ENCODE data around the gene SLC22A1. TPM values are rescaled to one million over a fixed set of nuclear protein-coding genes. Genes with fewer than 3 reads are reported as not detected.

SLC22A1 gene
- total RNA-seq, 1 experiment from 2014 or later: 0.39 TPM

GRCh38 chr6:160178271-160178670, 56.7 kb downstream of the SLC22A1 start:
- Histone ChIP-seq H4K91ac (ENCODE audit: insufficient read length, low read depth, low read length) (no peak overlapping the region), H4K5ac (ENCODE audit: insufficient read length, low read depth, low read length) (no peak overlapping the region), H3K79me2 (ENCODE audit: insufficient read depth, low read length) (no peaks in the 10 kb centered on the region), H4K8ac (replicated peaks; ENCODE audit: insufficient read length, low read depth, low read length) (no peak overlapping the region), H3K9ac (ENCODE audit: extremely low read depth, insufficient read length, low read length) (no peak overlapping the region), H3K27me3 (ENCODE audit: insufficient read depth, low read length) (no peaks in the 10 kb centered on the region), H3T11ph (ENCODE audit: low read length) (no peak overlapping the region), H3K4ac (ENCODE audit: low read depth, low read length) (no peak overlapping the region), H2BK15ac (ENCODE audit: low read depth, low read length) (no peak overlapping the region), H3K27ac (ENCODE audit: insufficient read length, low read depth, low read length) (no peak overlapping the region), H3K9me3 (ENCODE audit: control insufficient read depth, low read depth, low read length) (no peaks in the 10 kb centered on the region), H2BK20ac (ENCODE audit: low read depth, low read length, poor library complexity, severe bottlenecking) (no peak overlapping the region), H3K23me2 (ENCODE audit: insufficient read length, low read depth, low read length, poor library complexity, severe bottlenecking) (no peaks in the 10 kb centered on the region), H2BK5ac (ENCODE audit: insufficient read length, low read length) (no peak overlapping the region), H3K18ac (ENCODE audit: insufficient read length, low read depth, low read length) (no peak overlapping the region), H2BK12ac (ENCODE audit: insufficient read length, low read depth, low read length) (no peak overlapping the region), H3K79me1 (ENCODE audit: insufficient read depth, low read depth, low read length, poor library complexity, severe bottlenecking) (no peaks in the 10 kb centered on the region), H2BK120ac (ENCODE audit: low read depth, low read length, poor library complexity, severe bottlenecking) (no peak overlapping the region), H3K23ac (ENCODE audit: insufficient read length, low read depth, low read length) (no peak overlapping the region), H3K4me1 (ENCODE audit: insufficient read depth, low read length) (peaks cover 3% of the 10 kb centered on the region; the same call in 1 of the 2 replicates), H2AK5ac (ENCODE audit: insufficient read length, low read length) (no peak overlapping the region), H2AFZ (ENCODE audit: low read length) (no peak overlapping the region), H3K56ac (ENCODE audit: insufficient read length, low read depth, low read length) (no peak overlapping the region), H3K14ac (ENCODE audit: insufficient read depth, low read length) (no peak overlapping the region), H3K4me2 (ENCODE audit: insufficient read depth, insufficient read length, low read length) (no peak overlapping the region), H4K20me1 (ENCODE audit: control insufficient read depth, insufficient read depth, insufficient read length) (no peaks in the 10 kb centered on the region)
- no peaks in the 10 kb centered on the region for H3K27me3 Mint-ChIP-seq (ENCODE audit: low read depth)
- TF ChIP-seq CTCF (conservative IDR thresholded peaks at IDR 0.05): no peak
- no peak overlapping the region for H3K4me3 Mint-ChIP-seq
- DNase-seq: no peak
- H3K4me1 Mint-ChIP-seq: peaks cover 22 to 25% of the 10 kb centered on the region in 2 experiments
- no peaks in the 10 kb centered on the region; a peak in 1 of 5 replicates for H3K9me3 Mint-ChIP-seq
- no CpG with 5 or more reads among the region's 5 CpGs for WGBS (ENCODE audit: extremely low coverage, insufficient read length, low lambda C conversion rate)
- H3K27ac Mint-ChIP-seq: no peak overlapping the region; a peak in 1 of 7 replicates
- H3K36me3 Mint-ChIP-seq (ENCODE audit: insufficient read depth in 1 of 3, low read depth in 3 of 3): peaks cover 0 to 3% (median 0%) of the 10 kb centered on the region in 3 experiments; a peak in 1 of 7 replicates

Measured in H9 (cell line).